ENCODE results near the gene JAZF1.

Gene JAZF1

DNA sequence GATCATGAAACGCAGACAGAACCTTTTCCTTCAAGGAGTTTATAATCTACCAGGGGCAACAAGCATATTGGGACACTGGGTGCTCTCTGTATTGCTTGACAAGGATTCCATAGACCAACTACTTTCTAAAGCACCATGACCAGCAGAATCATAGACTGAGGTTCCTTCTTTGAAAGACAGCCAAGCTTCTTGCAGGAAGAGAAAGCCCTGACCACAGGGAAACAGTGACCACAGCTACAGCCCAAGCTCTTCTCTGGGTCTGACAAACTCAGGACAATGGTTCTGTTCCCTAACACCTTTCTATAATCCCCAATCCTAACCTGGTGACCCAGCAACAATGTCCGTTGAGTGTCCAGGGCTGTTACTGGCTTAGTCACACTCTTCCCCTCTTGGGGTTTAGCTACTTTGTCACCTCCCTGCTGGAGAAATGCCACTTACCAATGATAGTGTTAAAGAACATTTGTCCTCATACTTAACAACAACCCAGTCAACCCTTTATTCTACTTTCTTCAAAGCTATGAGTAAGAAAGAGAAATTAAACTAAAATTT is 155.7 kb downstream of the JAZF1 start:
- no peak overlapping the region for H3K4me3 ChIP-seq (ENCODE audit: insufficient read depth, low read length, poor library complexity, severe bottlenecking)
- no peaks in the 10 kb centered on the region for H3F3A ChIP-seq (ENCODE audit: insufficient read depth)
- H3K4me2 ChIP-seq (ENCODE audit: low read depth, low read length, poor library complexity, severe bottlenecking), result no peak overlapping the region
- H3K9me3 ChIP-seq (ENCODE audit: insufficient read depth, low read length), result no peaks in the 10 kb centered on the region
- TF ChIP-seq, protein P1, sequence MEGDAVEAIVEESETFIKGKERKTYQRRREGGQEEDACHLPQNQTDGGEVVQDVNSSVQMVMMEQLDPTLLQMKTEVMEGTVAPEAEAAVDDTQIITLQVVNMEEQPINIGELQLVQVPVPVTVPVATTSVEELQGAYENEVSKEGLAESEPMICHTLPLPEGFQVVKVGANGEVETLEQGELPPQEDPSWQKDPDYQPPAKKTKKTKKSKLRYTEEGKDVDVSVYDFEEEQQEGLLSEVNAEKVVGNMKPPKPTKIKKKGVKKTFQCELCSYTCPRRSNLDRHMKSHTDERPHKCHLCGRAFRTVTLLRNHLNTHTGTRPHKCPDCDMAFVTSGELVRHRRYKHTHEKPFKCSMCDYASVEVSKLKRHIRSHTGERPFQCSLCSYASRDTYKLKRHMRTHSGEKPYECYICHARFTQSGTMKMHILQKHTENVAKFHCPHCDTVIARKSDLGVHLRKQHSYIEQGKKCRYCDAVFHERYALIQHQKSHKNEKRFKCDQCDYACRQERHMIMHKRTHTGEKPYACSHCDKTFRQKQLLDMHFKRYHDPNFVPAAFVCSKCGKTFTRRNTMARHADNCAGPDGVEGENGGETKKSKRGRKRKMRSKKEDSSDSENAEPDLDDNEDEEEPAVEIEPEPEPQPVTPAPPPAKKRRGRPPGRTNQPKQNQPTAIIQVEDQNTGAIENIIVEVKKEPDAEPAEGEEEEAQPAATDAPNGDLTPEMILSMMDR (IDR thresholded peaks at IDR 0.05; ENCODE audit: insufficient read depth, low read length, poor library complexity, severe bottlenecking), result no peak
- TF ChIP-seq EZH2phosphoT487 (conservative IDR thresholded peaks at IDR 0.05; ENCODE audit: low read length), result no peak
- H3K79me2 ChIP-seq (ENCODE audit: insufficient read depth, low read length), result no peaks in the 10 kb centered on the region
- no peak overlapping the region for H3K9ac ChIP-seq (ENCODE audit: low read length)
- no peak overlapping the region for H2AFZ ChIP-seq (ENCODE audit: low read depth, low read length, severe bottlenecking)
- H3K27ac ChIP-seq (ENCODE audit: low read depth, low read length), result no peak overlapping the region
- H3K36me3 ChIP-seq (ENCODE audit: low read length), result no peaks in the 10 kb centered on the region
- H3K9me2 ChIP-seq (replicated peaks; ENCODE audit: insufficient read depth, low read length), result no peaks in the 10 kb centered on the region
- no peaks in the 10 kb centered on the region for H3K27me3 ChIP-seq (ENCODE audit: low read length)
- 0 out of 2 replicates have a peak, but pooled peaks cover 10% of the 10 kb centered on the region for H4K20me1 ChIP-seq (ENCODE audit: low read depth, low read length)

DNA sequence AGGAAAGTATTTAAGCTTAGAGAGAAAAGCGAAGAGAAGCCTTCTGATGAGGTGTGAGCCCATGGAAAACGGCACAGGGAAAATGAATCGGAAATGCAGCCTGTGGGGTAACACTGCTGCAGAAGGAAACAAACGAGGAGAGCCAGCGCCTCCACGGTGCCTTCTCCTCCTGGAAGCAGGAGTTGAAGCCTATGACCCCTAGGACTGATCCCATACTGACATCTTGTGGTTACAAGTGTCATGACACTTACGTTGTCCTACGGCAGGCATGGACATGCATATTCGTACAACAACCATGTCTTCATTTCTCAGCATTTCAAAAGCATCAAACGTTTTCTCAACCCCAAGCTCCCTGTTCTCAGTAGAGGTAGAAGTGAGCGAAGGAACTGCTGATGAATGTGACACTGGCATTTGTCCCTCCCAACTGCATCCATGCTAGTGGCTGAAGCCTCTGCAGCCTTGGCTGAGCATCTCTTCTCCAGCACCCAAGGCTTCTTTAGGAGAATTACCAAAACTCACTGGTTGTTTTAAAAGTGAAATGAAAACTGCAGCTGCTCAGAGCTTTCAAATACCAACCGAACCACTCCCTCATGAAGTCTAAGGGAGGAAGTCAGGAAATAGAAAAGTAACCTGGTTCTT is 160.2 kb downstream of the JAZF1 start:
- Histone ChIP-seq H3K79me2 (ENCODE audit: insufficient read depth, low read length) (no peaks in the 10 kb centered on the region), H3K27ac (ENCODE audit: low read depth, low read length) (no peak overlapping the region), H3K9ac (ENCODE audit: low read length) (no peak overlapping the region), H3K4me3 (ENCODE audit: insufficient read depth, low read length, poor library complexity, severe bottlenecking) (no peak overlapping the region), H3K27me3 (ENCODE audit: low read length) (no peaks in the 10 kb centered on the region), H3K36me3 (ENCODE audit: low read length) (no peaks in the 10 kb centered on the region), H3F3A (ENCODE audit: insufficient read depth) (no peaks in the 10 kb centered on the region), H3K9me3 (ENCODE audit: insufficient read depth, low read length) (no peaks in the 10 kb centered on the region), H2AFZ (ENCODE audit: low read depth, low read length, severe bottlenecking) (no peak overlapping the region), H4K20me1 (ENCODE audit: low read depth, low read length) (no peaks in the 10 kb centered on the region), H3K9me2 (replicated peaks; ENCODE audit: insufficient read depth, low read length) (no peaks in the 10 kb centered on the region), H3K4me2 (ENCODE audit: low read depth, low read length, poor library complexity, severe bottlenecking) (no peak overlapping the region)
- TF ChIP-seq, protein P1 (IDR thresholded peaks at IDR 0.05; ENCODE audit: insufficient read depth, low read length, poor library complexity, severe bottlenecking), result peak; percentile 70
- TF ChIP-seq EZH2phosphoT487 (conservative IDR thresholded peaks at IDR 0.05; ENCODE audit: low read length), result no peak

DNA sequence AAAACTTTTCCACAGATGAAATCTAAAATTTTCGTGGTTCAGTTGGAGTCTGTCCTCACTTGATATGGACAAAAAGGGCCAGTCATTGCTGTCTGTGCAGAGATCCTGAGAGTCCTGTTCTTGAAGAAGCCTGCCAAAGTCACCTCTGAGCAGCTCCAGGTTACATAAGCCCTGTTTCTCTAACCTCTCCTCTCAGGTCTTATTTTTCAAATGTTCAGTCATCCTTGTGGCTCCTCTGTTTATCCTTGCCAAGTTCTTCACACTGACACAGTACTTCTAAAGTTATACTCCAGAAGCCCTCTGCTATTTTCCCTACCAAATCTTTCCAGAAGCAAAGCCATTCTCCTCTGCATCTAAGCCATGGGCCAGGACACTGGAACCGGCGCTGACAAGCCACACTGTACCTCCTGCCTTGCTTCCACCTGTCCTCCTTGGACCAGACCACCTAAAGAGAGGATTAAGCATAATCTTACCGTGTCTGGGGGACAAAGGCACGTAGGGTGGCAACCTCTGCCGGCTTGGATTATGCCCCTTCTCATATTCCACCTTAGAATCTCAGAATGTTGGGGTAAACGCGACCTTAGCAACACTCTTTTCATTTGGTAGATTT is 161.6 kb downstream of the JAZF1 start:
- no peak for TF ChIP-seq EZH2phosphoT487 (conservative IDR thresholded peaks at IDR 0.05; ENCODE audit: low read length)
- TF ChIP-seq, protein P1 (IDR thresholded peaks at IDR 0.05; ENCODE audit: insufficient read depth, low read length, poor library complexity, severe bottlenecking), result no peak
- no peaks in the 10 kb centered on the region for H3K27me3 ChIP-seq (ENCODE audit: low read length)
- H3K27ac ChIP-seq (ENCODE audit: low read depth, low read length), result no peak overlapping the region
- no peaks in the 10 kb centered on the region for H3K9me2 ChIP-seq (replicated peaks; ENCODE audit: insufficient read depth, low read length)
- H2AFZ ChIP-seq (ENCODE audit: low read depth, low read length, severe bottlenecking), result no peak overlapping the region
- no peaks in the 10 kb centered on the region for H3K9me3 ChIP-seq (ENCODE audit: insufficient read depth, low read length)
- H3K79me2 ChIP-seq (ENCODE audit: insufficient read depth, low read length), result no peaks in the 10 kb centered on the region
- no peaks in the 10 kb centered on the region for H3F3A ChIP-seq (ENCODE audit: insufficient read depth)
- H3K4me2 ChIP-seq (ENCODE audit: low read depth, low read length, poor library complexity, severe bottlenecking), result no peak overlapping the region
- H4K20me1 ChIP-seq (ENCODE audit: low read depth, low read length), result no peaks in the 10 kb centered on the region
- H3K9ac ChIP-seq (ENCODE audit: low read length), result no peak overlapping the region
- no peaks in the 10 kb centered on the region for H3K36me3 ChIP-seq (ENCODE audit: low read length)
- no peak overlapping the region for H3K4me3 ChIP-seq (ENCODE audit: insufficient read depth, low read length, poor library complexity, severe bottlenecking)

Data from SU-DHL-6 (cell line).